ENCODE measurements around the gene DEGS2. TPM values are rescaled to one million over a fixed set of nuclear protein-coding genes. Genes with fewer than 3 reads are reported as not detected.

DEGS2 gene
- total and polyA plus RNA-seq, 2 of the 13 experiments (the other 11 are each of a cell fraction or from before 2014, with no cell fraction given): 0.09 TPM

GRCh38 chr14:100155049-100155621 is 4.3 kb downstream of the DEGS2 start (continued):
- TF ChIP-seq ZNF770 (CRISPR knock-in tag; IDR thresholded peaks at IDR 0.05) (no peak), HINFP (CRISPR knock-in tag; IDR thresholded peaks at IDR 0.05; ENCODE audit: low read depth) (no peak), FOXP1 (IDR thresholded peaks at IDR 0.05) (no peak), FOXP1 (CRISPR knock-in tag; IDR thresholded peaks at IDR 0.05) (no peak), SALL1 (CRISPR knock-in tag; IDR thresholded peaks at IDR 0.05) (no peak), MAF1 (CRISPR knock-in tag; IDR thresholded peaks at IDR 0.05; ENCODE audit: borderline replicate concordance) (no peak), MYPOP (CRISPR knock-in tag; IDR thresholded peaks at IDR 0.05) (no peak), ARNT2 (CRISPR knock-in tag; IDR thresholded peaks at IDR 0.05; ENCODE audit: low read depth) (peak; percentile 43; the same call in 1 of the 2 replicates), TBL1XR1 (IDR thresholded peaks at IDR 0.05; ENCODE audit: borderline replicate concordance, low read length, partially characterized antibody) (no peak), ZNF607 (CRISPR knock-in tag; IDR thresholded peaks at IDR 0.05; ENCODE audit: borderline replicate concordance) (no peak), NFE2L1 (CRISPR knock-in tag; IDR thresholded peaks at IDR 0.05; ENCODE audit: borderline replicate concordance) (no peak), TEF (CRISPR knock-in tag; IDR thresholded peaks at IDR 0.05) (no peak), ZNF790 (CRISPR knock-in tag; IDR thresholded peaks at IDR 0.05; ENCODE audit: borderline replicate concordance) (no peak), SRSF4 (IDR thresholded peaks at IDR 0.05; ENCODE audit: low read depth, low read length, poor library complexity, severe bottlenecking) (no peak), LCORL (IDR thresholded peaks at IDR 0.05) (no peak), LCORL (CRISPR knock-in tag; IDR thresholded peaks at IDR 0.05) (no peak), SAFB2 (CRISPR knock-in tag; IDR thresholded peaks at IDR 0.05; ENCODE audit: borderline replicate concordance, low read depth) (no peak), ZNF18 (CRISPR knock-in tag; IDR thresholded peaks at IDR 0.05; ENCODE audit: insufficient replicate concordance) (peak; percentile 77), GTF3A (CRISPR knock-in tag; conservative IDR thresholded peaks at IDR 0.05) (0 out of 2 replicates have a peak, but pooled peaks have one; percentile 31), KDM1A (CRISPR knock-in tag; IDR thresholded peaks at IDR 0.05) (no peak), HNF4A (CRISPR knock-in tag; IDR thresholded peaks at IDR 0.05) (peak; percentile 24; the same call in 1 of the 2 replicates), DDIT3 (CRISPR knock-in tag; IDR thresholded peaks at IDR 0.05) (no peak), STAG1 (CRISPR knock-in tag; IDR thresholded peaks at IDR 0.05) (peak; percentile 62)

Measured in HepG2 (cell line).